Nucleus accumbens (tissue), 56 donors: ENCODE data around the gene ATPAF2.

ENCODE experiments used
- DNase-seq, 56 donors: peaks; one replicate each; lab custom pipeline; 2025; lab: John Stamatoyannopoulos, UW

ATPAF2 gene

DNA sequence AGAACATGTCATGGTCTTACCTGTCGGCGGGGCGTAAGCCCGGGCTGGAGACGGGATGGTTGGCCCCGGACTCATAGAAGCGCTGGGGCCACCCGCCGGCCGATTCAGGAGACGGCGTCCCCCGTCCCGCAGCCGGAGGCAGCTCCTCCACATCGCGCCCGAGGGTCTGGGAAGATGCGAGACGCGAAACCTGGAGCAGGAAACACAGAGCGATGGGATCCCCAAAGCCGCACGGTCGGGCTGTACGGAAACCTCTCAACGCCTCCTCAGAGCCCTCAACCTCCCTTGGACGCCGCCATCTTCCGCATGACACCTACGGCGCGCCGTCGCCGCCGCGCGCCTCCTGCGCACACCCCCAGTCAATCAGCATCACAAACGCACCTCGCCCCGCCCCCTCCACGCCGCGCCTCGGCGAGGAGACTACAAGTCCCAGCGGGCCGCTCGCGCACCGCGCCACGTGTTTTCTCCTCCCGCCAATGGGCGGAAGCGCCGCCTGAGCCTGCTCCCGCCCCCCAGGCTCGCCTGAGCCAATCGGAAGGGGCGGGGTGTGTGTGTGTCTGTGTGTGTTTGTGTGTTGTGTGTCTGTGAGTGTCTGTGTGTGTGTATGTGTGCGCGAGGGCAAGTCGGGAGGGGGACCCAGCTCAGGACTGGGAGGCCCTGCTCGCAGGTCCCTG, at the start of gene ATPAF2, which contains the start of gene GID4:
Gene ATPAF2, minus strand, starts transcription at position 308 of the 674 bp plus-strand sequence. Its CDS starts 155 bp downstream, at position 153.
Gene GID4, plus strand, starts transcription at position 548 of the 674 bp plus-strand sequence. Its CDS starts 57 bp downstream, at position 605.
- DNase-seq: peak; percentile 82 to 100 (median 98)

DNA sequence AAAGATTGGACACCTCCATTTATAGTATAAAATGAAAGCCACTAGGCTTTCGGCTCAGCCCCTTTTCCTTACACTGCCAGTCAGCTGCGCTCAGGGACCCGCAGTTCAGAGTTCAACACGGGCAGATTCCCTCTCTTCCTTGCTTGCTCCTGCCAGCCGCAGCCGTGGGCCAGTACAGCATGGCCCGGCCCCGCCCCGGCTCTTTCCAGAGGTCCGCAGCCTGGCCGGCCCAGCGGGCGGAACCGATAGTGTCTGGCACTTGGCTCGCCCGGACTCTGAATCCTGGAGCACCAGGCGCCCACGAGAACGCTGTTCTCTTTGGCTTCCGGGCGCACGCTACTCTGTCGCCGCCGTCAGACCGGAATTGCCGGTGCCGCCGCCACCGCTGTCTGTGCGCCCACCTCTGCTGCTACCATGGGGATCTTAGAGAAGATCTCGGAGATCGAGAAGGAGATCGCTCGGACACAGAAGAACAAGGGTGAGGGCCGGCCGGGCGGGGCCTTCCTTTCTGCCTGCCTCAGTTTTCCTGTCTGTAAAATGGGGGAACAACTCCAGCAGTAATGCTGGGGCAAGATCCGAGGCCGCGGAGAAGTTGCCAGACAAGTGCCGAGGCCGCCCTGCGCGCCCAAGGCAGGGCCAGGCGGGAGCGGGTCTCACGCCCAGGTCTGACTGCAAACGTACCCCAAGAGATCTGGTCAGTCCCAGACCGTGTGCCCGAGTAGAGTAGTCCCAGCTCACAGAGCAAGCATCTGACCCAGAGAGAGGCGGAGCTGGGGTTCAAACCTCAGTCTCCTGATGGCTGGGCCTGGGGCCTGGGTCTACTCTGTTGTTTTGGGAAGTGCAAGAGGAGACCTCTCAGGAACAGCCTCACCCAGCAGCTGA, 48.9 kb upstream of the ATPAF2 start, which contains the start of gene DRG2:
Gene DRG2, plus strand, starts transcription at position 339 of the 882 bp plus-strand sequence. Its CDS starts 76 bp downstream, at position 415.
- peak; percentile 32 to 93 (median 82) for DNase-seq

DNA sequence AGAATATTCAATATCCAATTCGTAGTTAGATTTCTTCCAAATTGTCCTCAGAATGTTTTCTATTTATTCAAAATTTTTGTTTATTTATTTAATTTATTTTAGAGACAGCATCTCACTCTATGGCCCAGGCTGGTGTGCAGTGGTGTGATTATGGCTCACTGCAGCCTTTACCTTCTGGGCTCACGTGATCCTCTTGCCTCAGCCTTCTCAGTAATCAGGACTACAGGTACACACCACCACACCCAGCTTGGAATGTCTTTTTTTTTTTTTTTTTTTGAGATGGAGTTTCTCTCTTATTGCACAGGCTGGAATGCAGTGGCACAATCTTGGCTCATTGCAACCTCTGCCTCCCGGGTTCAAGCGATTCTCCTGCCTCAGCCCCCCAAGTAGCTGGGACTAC, 45.3 kb upstream of the ATPAF2 start:
- no peak for DNase-seq

DNA sequence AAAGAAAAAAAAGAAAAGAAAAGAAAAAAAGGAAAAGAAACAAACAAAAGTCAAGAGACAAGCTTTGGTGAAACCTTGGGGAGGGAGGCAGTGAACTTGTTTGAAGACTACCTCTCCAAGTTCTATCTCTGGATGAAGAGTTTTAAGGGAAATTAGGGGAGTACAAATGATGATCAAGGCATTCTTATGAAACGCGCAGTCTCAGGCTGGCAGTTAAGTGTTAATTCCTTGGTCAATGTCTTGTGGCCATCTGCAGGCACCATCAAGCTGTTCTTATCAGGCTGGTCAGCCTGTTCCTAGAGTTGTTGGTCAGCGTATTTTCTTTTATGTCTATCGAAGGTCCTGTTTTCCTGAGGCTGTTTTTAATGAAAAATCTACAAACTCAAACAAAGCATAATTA, 40.6 kb upstream of the ATPAF2 start:
- no peak for DNase-seq

DNA sequence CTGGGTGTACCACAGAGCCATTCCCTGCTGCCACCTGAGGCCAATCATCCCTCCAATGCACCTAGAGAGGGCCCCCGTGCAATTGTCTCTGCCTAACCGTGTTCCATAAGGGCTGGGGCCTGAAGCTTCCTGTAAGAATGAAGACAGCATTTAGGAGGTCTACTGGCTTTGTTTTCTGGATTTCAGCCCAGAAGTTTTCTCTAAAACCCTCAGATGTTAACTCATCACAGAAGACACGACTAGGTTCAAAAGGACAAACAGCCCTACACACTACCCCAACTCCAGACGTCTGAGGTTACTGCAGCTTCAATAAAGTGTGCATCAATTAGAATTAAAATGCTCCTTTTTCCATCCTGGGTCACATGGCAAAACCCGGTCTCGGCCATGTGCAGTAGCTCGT, 38.0 kb upstream of the ATPAF2 start:
- no peak for DNase-seq

DNA sequence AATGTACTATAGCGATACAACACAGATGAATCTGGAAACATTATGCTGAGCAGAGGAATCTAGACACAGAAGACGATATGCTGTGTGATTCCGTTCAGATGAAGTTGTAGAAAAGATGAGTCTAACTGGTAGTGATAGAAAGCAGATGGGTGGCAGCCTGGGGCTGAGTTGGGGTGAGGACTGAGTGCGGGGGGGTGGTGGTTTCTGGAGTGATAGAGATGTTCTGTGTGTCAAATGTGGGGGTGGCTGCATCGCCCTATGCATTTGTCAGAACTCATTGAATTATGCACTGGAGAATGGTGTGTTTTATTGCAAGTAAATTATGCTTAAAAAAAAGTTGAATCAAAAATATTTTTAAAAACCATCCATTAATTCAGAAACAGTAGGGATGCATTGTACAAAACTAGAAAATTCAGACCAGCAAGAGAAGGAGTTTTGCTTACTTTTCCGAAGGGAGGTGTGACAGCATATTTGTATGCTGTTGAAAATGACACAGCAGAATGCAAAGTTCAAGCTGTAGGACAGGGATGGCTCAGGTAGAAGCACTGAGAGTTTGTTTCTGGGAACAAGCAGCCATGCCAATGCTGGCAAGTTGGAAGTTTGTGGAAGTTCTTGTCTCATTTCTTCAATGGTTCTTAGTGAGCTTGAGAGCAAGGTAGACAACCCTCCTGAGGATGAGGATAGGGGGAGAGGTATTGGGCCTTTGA, 35.8 kb upstream of the ATPAF2 start:
- DNase-seq: peak in 11 of 56 donors; percentile 4 to 26 (median 11)

DNA sequence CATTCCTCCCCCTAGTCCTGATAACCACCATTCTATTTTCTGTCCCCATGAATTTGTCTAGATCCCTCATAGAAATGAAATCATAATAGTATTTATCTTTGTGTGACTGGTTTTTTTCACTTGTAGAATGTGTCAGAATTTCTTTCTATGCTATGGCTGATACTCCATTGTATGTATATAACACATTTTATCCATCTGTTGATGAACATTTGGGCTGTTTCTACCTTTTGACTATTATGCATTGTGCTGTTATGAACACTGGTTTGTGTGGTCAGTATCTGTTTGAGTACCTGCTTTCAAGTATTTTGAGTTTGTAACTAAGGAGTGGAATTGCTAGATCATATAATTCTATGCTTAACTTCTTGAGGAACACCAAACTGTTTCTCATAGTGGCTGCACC, 32.8 kb upstream of the ATPAF2 start:
- DNase-seq: no peak

DNA sequence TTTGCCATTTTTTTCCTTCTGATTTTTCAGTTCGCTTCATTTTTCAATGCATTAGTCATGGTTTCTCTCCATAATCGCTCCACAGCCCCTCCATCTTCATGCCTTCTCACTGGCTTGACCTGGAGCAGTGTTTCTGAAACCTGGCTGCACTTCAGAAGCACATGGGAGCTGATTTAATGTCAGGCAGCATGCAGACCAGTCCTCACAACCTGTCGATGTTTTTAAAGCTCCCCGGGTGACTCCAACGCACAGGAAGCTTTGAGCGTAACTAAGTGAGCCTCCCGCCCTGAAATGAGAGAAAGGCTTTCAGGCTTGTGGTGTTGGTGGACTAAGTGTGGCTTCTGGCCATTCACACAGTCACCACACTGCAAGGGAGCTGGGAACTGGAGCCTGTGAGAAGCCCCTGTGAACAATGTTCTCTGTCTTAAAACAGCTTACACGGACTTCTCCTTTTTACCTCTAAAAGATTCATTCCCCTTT, 31.9 kb upstream of the ATPAF2 start:
- DNase-seq: no peak

DNA sequence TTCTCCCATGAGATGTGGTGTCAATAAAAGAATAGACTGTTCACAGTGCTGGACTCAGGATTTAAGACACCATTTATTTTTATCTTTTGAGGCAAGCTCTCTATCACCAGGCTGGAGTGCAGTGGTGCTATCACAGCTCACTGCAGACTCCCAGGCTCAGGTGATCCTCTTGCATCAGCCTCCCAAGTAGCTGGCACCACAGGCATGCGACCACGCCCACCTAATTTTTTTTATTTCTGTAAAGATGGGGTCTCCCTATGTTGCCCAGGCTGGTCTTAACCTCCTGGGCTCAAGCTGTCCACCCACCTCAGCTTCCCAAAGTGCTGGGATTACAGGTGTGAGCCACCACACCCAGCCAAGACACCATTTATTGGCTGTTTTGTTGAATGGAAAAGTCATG, 30.1 kb upstream of the ATPAF2 start:
- DNase-seq: no peak

DNA sequence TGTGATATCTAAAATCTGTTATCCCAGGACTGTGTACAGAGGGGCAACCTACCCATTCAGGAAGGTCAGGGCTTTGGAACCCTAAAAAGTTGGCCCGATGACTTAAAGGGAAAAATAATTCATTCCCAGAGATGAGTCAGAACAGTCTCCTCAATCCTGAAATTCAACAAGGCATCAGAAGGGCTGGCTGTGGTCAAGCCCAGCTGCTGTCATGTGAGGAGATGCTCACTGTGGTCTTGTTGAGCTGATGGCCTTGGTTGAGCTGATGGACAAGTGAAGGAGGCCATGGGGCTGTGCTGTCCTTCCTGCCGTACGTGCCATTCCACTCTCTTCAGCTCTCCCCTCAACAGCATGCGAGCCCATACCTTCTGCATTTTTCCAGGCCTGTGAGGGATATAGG, 27.9 kb upstream of the ATPAF2 start:
- no peak for DNase-seq

DNA sequence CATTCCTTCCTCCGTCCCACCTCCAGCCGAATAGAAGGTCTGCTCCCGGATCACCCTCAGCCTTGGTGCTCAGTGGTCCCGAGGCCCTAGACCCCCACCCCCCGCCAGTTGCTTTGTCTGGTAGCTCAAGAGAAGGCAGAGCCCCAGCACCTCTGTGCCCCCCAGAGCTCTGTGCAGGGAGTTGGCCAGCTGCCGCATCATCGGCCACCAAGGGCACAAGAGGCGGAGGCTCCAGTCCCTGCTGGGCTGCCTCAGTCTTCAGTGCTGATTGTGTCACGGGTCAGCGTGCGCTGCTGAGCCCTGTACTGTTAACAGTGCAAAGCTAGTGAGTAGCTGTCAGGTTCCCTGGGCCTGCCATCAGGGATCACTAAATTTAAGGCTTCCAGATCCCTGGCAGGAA, 26.6 kb upstream of the ATPAF2 start:
- DNase-seq: no peak

DNA sequence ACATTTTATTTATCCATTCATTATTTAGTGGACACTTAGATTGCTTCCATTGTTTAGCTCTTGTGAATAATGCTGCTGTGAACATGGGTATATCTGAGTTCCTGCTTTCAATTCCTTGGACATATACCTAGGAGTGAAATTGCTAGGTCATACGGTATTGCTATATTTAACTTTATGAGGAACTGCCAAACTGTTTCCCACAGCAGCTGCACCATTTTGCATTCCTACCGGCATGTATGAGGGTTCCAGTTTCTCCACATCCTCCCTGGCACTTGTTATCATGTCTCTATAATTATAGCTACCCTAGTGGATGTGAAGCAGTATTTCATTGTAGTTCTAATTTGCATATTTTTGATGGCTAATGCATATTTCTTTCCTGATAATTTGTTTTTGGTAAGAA, 25.1 kb upstream of the ATPAF2 start:
- no peak for DNase-seq

DNA sequence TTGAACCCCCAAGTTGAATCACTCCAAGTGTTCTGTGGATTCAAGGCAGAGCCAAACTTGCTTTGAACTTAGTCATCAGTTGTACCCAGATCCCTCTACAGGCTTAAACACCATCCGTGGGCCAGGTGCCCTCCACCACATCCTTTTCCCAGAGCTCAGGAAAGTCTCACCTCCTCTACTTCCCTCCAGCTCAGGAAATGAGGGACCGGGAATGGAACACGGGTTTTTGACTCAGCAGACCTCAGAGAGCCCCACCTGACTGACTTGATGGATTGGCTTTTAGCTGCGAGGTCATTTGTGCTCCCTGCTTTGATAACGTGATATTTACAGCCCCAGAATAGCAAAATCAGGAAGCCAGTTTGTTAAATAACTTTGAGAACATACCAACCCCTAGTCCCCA, 20.3 kb upstream of the ATPAF2 start:
- no peak for DNase-seq

DNA sequence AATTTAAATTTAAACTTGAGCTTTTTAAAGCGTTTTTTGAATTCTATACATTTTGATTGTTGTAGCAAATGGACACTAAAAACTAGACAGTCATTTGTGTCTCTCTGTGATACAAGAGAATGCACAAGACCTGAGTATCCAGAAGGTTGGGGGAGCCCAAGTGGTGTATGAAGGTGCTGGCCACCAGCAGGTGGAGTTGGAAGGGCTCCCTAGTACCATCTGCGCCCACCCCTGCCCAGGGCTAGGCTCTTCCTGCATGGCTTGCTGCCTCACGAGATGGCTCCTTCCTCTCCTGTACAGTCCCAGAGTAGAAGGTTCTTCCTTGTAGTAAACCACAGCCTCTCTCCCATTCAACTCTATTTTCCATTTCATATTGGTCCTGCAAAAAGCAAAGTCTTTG, 17.2 kb upstream of the ATPAF2 start:
- DNase-seq: no peak

DNA sequence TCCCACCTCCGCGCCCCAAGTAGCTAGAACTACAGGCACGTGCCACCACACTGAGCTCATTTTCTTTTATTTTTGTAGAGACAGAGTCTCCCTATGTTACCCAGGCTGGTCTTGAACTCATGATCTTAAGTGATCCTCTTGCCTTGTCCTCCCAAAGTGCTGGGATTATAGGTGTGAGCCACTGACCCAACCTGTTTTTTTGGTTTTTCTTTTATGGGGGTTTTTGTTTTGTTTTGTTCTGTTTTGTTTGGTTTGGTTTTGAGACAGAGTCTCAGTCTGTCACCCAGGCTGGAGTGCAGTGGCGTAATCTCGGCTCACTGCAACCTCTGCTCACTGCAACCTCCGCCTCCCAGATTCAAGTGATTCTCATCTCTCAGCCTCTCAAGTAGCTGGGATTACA, 16.6 kb upstream of the ATPAF2 start:
- DNase-seq: no peak

DNA sequence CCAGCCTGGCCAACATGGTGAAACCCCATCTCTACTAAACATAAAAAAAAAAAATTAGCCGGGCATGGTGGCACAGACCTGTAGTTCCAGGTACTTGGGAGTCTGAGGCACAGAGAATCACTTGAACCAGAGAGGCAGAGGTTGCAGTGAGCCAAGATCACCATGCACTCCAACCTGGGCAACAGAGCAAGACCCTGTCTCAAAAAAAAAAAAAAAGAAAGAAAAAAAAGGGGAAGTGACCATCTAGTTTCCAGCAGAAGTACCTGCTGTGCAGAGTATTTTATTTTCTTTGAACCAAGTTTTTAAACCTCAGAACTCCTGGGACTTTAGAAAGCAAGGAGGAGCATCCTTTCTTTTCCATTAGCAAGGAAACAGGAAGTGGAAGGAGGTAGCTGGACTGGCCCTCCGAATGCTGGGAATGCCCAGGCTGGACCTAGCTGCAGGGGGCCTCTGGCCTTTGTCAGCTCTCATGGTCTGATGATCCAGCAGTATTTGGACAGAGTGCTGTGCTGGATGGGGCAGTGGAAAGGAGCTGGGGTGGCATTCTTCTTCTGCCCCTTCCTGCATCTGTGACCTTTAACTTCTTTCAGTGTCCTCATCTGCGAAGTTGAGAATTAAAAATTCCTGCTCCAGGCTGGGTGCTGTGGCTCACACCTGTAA, 6.9 kb upstream of the ATPAF2 start:
- DNase-seq: no peak

DNA sequence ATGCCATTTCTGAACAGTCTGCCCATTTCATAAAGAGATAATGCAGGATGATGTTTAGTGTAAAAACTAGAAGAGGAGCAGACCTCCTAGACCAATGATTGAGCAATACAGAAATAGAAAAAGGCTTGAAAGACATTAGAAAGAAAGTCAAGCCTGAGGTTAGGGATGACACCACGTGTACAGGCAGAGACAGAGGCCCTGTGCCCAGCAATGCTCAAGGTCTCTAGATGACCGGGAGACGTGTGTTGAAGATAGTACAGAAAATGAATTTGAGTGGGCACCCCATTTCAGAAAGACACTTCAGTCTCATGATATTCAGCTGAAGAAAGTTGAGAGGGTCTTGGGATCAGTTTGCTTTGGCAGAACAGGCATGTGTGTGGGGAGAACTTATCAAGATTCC, 5.6 kb upstream of the ATPAF2 start:
- no peak for DNase-seq

DNA sequence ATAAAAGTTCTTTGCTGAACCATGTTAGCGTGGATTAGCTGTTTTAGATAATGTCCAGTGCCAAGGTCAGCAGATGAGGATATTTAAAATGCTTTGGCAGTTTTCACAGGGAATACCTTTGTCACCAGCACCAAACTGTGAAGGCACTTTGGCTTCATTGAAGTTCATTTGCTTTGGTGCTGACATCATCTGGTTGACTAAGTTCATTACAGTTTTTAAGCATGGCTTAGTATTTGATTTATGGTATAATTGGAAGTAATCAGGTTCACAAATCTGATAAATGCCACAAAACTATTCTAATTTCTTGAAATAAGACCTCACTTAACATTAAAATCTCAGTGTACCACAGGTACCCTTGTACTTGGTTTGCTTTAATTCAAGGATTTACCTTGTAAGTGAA, 4.5 kb upstream of the ATPAF2 start:
- no peak for DNase-seq

DNA sequence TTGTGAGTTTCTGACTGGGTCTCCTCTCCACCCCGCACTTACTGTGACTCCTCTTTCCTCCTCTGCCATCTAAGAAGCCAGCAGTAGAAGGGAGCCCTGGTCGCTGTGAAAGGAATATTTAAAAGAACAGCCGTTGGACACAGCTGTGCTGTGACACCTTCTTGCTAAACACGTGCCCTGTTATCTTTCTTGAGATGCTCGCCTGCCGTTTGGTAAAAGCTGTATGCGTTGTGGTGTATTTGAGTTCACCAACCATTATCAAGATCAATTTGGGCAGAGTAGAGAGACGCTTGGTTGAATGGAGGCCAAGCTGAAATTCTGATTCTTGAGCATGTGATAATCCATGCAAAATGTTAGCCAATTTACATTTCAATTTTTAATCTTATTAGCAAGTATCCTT, 4.0 kb upstream of the ATPAF2 start:
- no peak for DNase-seq

DNA sequence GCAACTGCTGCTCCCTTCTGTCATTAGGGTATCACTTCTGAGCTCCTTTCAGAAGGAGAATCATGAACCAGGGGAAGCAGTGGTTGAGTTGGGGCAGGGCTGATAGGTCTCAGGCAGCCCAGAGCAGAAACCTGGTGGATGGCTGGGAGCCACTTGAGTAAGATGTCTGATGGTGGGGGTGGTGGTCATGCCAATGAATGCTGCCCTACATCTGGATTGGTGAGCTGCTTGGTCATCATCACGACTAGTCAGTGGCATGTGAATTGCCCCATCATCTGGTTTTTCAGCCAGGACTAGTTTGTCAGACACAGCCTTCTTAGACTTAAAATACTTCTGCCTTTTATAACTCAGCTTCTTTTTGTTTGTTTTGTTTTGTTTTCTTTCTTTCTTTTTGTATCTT, 2.8 kb upstream of the ATPAF2 start:
- DNase-seq: peak in 1 of 56 donors; percentile 13
